A549 (cell line): ENCODE results near the gene GRIK2. TPM values are rescaled to one million over a fixed set of nuclear protein-coding genes. Genes with fewer than 3 reads are reported as not detected.

Source experiments
- ATAC-seq, 2 experiments: fragments of 200-7000 bp in 1 of 2; fragments of >200 bp in 1 of 2; cut with Nextera tagmentation in 1 of 2; cut with Tn5 transposase in 1 of 2; 3 replicates each; pipeline versions ENCODE4 v1.8.0 to v1.9.1; 2018 to 2020; ENCODE audit warnings: mild to moderate bottlenecking in 1 of 2, moderate library complexity in 1 of 2
- CTCF ChIA-PET: fragments of 300-600 bp; sonication (Branson Sonifier 250); formaldehyde crosslinking; extraction: SDS; loops from one replicate; lab custom pipeline; 2021; ENCODE audit warnings: antibody characterized with exemption, inconsistent platforms; lab: Yijun Ruan, JAX
- POLR2A ChIA-PET: fragments of 350-600 bp; formaldehyde crosslinking; extraction: SDS; loops from one replicate; lab custom pipeline; 2021; ENCODE audit warnings: antibody characterized with exemption, inconsistent platforms; lab: Yijun Ruan, JAX
- DNase-seq, 2 experiments: peaks; one replicate each; pipeline versions ENCODE4 v3.0.0 to v3.0.0-alpha.2; 2011 to 2016; ENCODE audit warnings: low read depth in 1 of 2, low spot score in 1 of 2
- FAIRE-seq: peaks from 2 replicates; lab custom pipeline; 2011; peaks lifted over from hg19 to GRCh38; lab: Jason Lieb, UNC
- H3K27ac ChIP-seq, 2 experiments: fragments of >200 bp; sonication (Bioruptor Twin); formaldehyde crosslinking; 3 replicates each; pipeline ENCODE4 v1.5.1; 2016 to 2017
- H3K4me1 ChIP-seq: fragments of >200 bp; sonication (Bioruptor Twin); formaldehyde crosslinking; 3 replicates; pipeline ENCODE4 v1.6.1; 2016
- H3K4me2 ChIP-seq: fragments of >200 bp; sonication (Bioruptor Twin); formaldehyde crosslinking; 3 replicates; pipeline ENCODE4 v1.6.1; 2016
- H3K4me3 ChIP-seq: fragments of >200 bp; sonication (Bioruptor Twin); formaldehyde crosslinking; 3 replicates; pipeline ENCODE4 v1.5.1; 2016
- H3K9me3 ChIP-seq: fragments of >200 bp; sonication (Bioruptor Twin); formaldehyde crosslinking; 3 replicates; pipeline ENCODE4 v1.6.1; 2016
- CBX2 ChIP-seq: fragments of 200-600 bp; sonication (generic); IDR thresholded peaks from 2 replicates; pipeline ENCODE4 v1.6.1; 2016; ENCODE audit warnings: low read depth, mild to moderate bottlenecking, borderline replicate concordance
- CBX8 ChIP-seq: fragments of 200-600 bp; sonication (generic); IDR thresholded peaks from 2 replicates; pipeline ENCODE4 v1.6.1; 2016
- CHD4 ChIP-seq: fragments of 200-600 bp; sonication (generic); IDR thresholded peaks from 2 replicates; pipeline ENCODE4 v1.6.1; 2016; ENCODE audit warnings: antibody characterized with exemption, mild to moderate bottlenecking, borderline replicate concordance
- EHF ChIP-seq: fragments of 250-450 bp; sonication (Bioruptor Pico); IDR thresholded peaks from 2 replicates; pipeline ENCODE4 v1.5.0; 2020; ENCODE audit warnings: mild to moderate bottlenecking
- EHMT2 ChIP-seq: fragments of 200-600 bp; sonication (generic); IDR thresholded peaks from 2 replicates; pipeline ENCODE4 v1.6.1; 2016; ENCODE audit warnings: antibody characterized with exemption, low read depth, mild to moderate bottlenecking, moderate library complexity
- EP300 ChIP-seq, 2 experiments: fragments of >200 bp; sonication (Bioruptor Twin); formaldehyde crosslinking; IDR thresholded peaks; 2 replicates in 1 of 2; 3 replicates in 1 of 2; pipeline ENCODE4 v1.6.1; 2016 to 2017
- FOXS1 ChIP-seq: fragments of 250-450 bp; sonication (Bioruptor Pico); IDR thresholded peaks from 2 replicates; pipeline ENCODE4 v1.5.0; 2020; ENCODE audit warnings: mild to moderate bottlenecking, moderate library complexity
- HOXB5 ChIP-seq: fragments of 250-450 bp; sonication (Bioruptor Pico); IDR thresholded peaks from 2 replicates; pipeline ENCODE4 v1.5.0; 2020; ENCODE audit warnings: mild to moderate bottlenecking, moderate library complexity
- MAZ ChIP-seq: fragments of 150-350 bp; IDR thresholded peaks from 2 replicates; pipeline ENCODE4 v1.6.1; 2014; ENCODE audit warnings: antibody characterized with exemption, low read depth, low read length, borderline replicate concordance
- NFE2L2 ChIP-seq: fragments of 150-350 bp; conservative IDR thresholded peaks from 2 replicates; pipeline ENCODE4 v1.6.1; 2014; ENCODE audit warnings: low read length
- POLR2AphosphoS2 ChIP-seq: conservative IDR thresholded peaks from 2 replicates; pipeline ENCODE4 v1.6.1; 2012; ENCODE audit warnings: low read length, improper control_type of control experiment, inconsistent platforms
- RFX5 ChIP-seq: fragments of 450-650 bp; IDR thresholded peaks from 2 replicates; pipeline ENCODE4 v1.7.1; 2014; ENCODE audit warnings: antibody characterized with exemption, mild to moderate bottlenecking, moderate library complexity
- RNF2 ChIP-seq: fragments of 200-600 bp; sonication (generic); IDR thresholded peaks from 2 replicates; pipeline ENCODE4 v1.6.1; 2016; ENCODE audit warnings: low read depth, mild to moderate bottlenecking, antibody characterized with exemption, moderate library complexity, borderline replicate concordance
- SMC3 ChIP-seq: fragments of >200 bp; sonication (Bioruptor Twin); formaldehyde crosslinking; IDR thresholded peaks from 3 replicates; pipeline ENCODE4 v1.6.1; 2018; ENCODE audit warnings: inconsistent platforms
- TFCP2L1 ChIP-seq: fragments of 250-450 bp; sonication (Bioruptor Pico); IDR thresholded peaks from 2 replicates; pipeline ENCODE4 v1.5.0; 2021; ENCODE audit warnings: mild to moderate bottlenecking
- ZNF302 ChIP-seq: fragments of 250-450 bp; sonication (Bioruptor Pico); IDR thresholded peaks from 2 replicates; pipeline ENCODE4 v1.9.0; 2021; ENCODE audit warnings: inconsistent platforms, mild to moderate bottlenecking, moderate library complexity
- WGBS: methylation state at CpG from one replicate; pipeline ENCODE4 v1.1.6; 2017; ENCODE audit errors: missing lambda C conversion rate; 5-methylcytosine and 5-hydroxymethylcytosine counted together
- polyA plus RNA-seq, 4 experiments: library from polyadenylated mRNA; depleted of rRNA in 3 of 4; stranded (reverse); fragments of >200 nt; fragmentation: RNase III in 1 of 4; extraction: RNeasy Plus Mini Kit Qiagen cat#74134 plus additional on column Dnase treatment in 1 of 4; gene quantifications; 2 replicates in 3 of 4; 3 replicates in 1 of 4; pipeline ENCODE4 v1.2.3, GENCODE V29; 2011 to 2017
- TF ChIP-seq, protein P1 (sequence below): fragments of 200-600 bp; sonication (generic); IDR thresholded peaks from 2 replicates; pipeline ENCODE4 v1.6.1; 2016; ENCODE audit warnings: antibody characterized with exemption, mild to moderate bottlenecking, moderate library complexity
- TF ChIP-seq, protein P2 (sequence below): IDR thresholded peaks from 2 replicates; pipeline ENCODE4 v1.6.1; 2012
- TF ChIP-seq, protein P3 (sequence below): fragments of >200 bp; sonication (Bioruptor Twin); formaldehyde crosslinking; IDR thresholded peaks from 2 replicates; pipeline ENCODE4 v1.6.1; 2016
- TF ChIP-seq, protein P4 (sequence below): fragments of >200 bp; sonication (Bioruptor Twin); formaldehyde crosslinking; IDR thresholded peaks from 3 replicates; pipeline ENCODE4 v1.5.1; 2016

GRIK2 gene
- polyA plus RNA-seq, 2 of the 4 experiments (the other 2 are of a cell fraction) = 0.56 to 0.65 TPM

DNA sequence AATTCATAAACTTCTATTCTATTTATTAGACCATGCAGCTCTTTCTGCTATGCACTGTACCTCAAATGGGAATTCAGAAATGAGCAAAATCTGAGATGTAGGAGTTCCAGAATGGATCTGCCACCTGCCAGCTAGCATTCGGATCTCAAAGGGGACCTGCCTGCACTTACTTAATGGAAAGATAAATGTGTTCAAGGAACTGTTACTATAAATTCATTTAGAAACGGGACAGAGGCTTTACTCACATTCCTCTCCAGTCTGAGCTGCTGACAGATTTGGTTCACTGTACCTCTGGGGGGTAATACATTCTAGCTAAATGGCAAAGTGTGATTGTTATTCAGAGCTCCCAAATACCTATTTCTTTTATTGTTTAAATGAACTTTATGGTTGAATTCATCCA lies 384.1 kb downstream of the GRIK2 start:
- H3K4me3 ChIP-seq = no peak overlapping the region
- no peaks in the 10 kb centered on the region for H3K4me1 ChIP-seq
- H3K27ac ChIP-seq = no peak overlapping the region
- 33% methylated on average over 2 of the region's 2 CpGs for WGBS
- TF ChIP-seq MAZ (no peak), FOXS1 (no peak), CBX2 (no peak)
- POLR2A ChIA-PET = no interaction called here
- CTCF ChIA-PET = no interaction called here
- H3K4me2 ChIP-seq = no peak overlapping the region
- no peak for DNase-seq
- H3K9me3 ChIP-seq = no peaks in the 10 kb centered on the region
- no peak for ATAC-seq
- no peak for FAIRE-seq

DNA sequence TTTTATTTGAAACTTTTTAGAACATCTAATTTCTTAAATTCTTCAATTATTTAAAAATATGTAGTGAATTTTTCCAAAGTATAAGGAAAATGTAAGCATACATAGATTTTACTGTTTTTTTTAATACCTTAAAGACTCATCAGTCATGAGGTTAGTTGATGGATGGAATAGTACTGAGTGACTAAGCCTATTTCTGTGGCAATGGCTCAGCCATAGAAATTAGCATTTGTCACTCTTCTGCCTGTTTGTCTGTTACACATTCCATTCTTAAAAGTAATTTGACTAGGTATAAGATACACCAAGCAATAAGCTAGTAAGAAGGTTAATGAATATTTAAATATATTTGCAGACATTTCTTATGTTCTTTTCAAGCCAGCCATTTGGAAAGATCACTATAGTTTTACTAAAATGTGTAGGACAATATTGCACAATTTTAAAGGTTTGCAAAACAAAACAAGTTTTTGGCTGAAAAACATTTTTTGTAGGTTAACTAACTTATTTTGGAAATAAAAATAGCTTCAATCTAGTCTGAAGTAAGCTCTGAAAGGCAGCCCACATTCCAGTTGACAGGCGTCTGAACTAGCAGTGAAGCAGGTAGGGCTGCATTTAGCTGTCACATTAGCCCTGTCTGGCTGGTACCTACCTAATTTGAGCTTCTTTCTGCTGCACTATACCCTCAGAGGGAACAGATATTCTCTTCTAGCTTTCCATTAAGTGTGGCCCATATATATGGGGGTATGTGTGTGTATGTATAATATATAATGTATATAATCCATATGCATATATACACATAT lies 385.7 kb downstream of the GRIK2 start:
- DNase-seq (no peak), ATAC-seq (no peak), FAIRE-seq (no peak)
- H3K4me2 ChIP-seq = no peak overlapping the region
- no peak overlapping the region for H3K4me3 ChIP-seq
- CTCF ChIA-PET = interaction anchor here (0.9 kb wide), 1 partner anchor 11 kb away, joined by 3 read pairs; no protein-coding TSS in a partner anchor
- WGBS = 41% methylated on average over 1 of the region's 1 CpG
- no peak overlapping the region for H3K27ac ChIP-seq
- H3K9me3 ChIP-seq = no peaks in the 10 kb centered on the region
- POLR2A ChIA-PET = no interaction called here
- no peaks in the 10 kb centered on the region for H3K4me1 ChIP-seq
- TF ChIP-seq RFX5 (no peak), NFE2L2 (no peak), CBX8 (no peak), ZNF302 (CRISPR knock-in tag) (no peak), SMC3 (no peak)
- TF ChIP-seq, protein P1, sequence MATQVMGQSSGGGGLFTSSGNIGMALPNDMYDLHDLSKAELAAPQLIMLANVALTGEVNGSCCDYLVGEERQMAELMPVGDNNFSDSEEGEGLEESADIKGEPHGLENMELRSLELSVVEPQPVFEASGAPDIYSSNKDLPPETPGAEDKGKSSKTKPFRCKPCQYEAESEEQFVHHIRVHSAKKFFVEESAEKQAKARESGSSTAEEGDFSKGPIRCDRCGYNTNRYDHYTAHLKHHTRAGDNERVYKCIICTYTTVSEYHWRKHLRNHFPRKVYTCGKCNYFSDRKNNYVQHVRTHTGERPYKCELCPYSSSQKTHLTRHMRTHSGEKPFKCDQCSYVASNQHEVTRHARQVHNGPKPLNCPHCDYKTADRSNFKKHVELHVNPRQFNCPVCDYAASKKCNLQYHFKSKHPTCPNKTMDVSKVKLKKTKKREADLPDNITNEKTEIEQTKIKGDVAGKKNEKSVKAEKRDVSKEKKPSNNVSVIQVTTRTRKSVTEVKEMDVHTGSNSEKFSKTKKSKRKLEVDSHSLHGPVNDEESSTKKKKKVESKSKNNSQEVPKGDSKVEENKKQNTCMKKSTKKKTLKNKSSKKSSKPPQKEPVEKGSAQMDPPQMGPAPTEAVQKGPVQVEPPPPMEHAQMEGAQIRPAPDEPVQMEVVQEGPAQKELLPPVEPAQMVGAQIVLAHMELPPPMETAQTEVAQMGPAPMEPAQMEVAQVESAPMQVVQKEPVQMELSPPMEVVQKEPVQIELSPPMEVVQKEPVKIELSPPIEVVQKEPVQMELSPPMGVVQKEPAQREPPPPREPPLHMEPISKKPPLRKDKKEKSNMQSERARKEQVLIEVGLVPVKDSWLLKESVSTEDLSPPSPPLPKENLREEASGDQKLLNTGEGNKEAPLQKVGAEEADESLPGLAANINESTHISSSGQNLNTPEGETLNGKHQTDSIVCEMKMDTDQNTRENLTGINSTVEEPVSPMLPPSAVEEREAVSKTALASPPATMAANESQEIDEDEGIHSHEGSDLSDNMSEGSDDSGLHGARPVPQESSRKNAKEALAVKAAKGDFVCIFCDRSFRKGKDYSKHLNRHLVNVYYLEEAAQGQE = no peak

DNA sequence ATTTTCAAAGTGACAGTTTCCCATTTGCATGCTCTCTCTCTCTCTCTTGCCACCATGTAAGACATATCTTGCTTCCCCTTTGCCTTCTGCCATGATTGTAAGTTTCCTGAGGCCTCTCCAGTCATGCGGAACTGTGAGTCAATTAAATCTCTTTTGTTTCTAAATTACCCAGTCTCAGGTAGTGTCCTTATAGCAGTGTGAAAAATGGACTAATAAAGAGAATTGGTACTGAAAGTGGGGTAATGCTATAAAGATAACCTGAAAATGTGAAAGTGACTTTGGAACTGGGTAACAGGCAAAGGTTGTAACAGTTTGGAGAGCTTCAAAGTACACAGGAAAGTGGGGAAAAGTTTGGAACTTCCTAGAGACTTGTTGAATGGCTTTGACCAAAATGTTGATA lies 389.8 kb downstream of the GRIK2 start:
- WGBS = 87% methylated on average over 1 of the region's 1 CpG
- FAIRE-seq (no peak), DNase-seq (no peak), ATAC-seq (no peak)
- no peaks in the 10 kb centered on the region for H3K4me1 ChIP-seq
- CTCF ChIA-PET = no interaction called here
- no peaks in the 10 kb centered on the region for H3K9me3 ChIP-seq
- POLR2A ChIA-PET = no interaction called here
- H3K4me2 ChIP-seq = no peak overlapping the region
- H3K27ac ChIP-seq = no peak overlapping the region
- TF ChIP-seq, protein P1 = no peak
- no peak for TF ChIP-seq POLR2AphosphoS2
- no peak overlapping the region for H3K4me3 ChIP-seq

DNA sequence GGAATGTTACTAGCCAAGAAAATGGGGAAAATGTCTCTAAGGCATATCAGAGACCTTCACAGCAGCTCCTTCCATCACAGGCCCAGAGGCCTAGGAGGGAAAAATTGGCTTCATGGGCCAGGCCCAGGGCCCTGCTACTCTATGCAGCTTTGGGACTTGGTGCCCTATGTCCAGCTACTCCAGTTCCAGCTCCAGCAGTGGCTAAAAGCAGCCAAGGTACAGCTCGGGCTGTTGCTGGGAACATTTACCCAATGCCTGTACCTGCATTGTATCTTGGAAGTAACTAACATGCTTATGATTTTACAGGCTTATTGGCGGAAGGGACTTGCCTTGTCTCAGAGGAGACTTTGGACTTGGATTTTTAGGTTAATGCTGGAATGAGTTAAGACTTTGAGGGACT lies 390.6 kb downstream of the GRIK2 start:
- no peak for FAIRE-seq
- CTCF ChIA-PET = no interaction called here
- TF ChIP-seq EHMT2 (no peak), RNF2 (no peak), TFCP2L1 (CRISPR knock-in tag) (no peak), EHF (CRISPR knock-in tag) (no peak), FOXS1 (no peak), HOXB5 (CRISPR knock-in tag) (no peak), NFE2L2 (no peak), RFX5 (no peak), CHD4 (no peak), EP300 (IDR thresholded peaks at IDR 0.05) (no peak)
- TF ChIP-seq, protein P2, sequence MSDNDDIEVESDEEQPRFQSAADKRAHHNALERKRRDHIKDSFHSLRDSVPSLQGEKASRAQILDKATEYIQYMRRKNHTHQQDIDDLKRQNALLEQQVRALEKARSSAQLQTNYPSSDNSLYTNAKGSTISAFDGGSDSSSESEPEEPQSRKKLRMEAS = no peak
- TF ChIP-seq, protein P3, sequence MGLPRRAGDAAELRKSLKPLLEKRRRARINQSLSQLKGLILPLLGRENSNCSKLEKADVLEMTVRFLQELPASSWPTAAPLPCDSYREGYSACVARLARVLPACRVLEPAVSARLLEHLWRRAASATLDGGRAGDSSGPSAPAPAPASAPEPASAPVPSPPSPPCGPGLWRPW = no peak
- TF ChIP-seq, protein P4, sequence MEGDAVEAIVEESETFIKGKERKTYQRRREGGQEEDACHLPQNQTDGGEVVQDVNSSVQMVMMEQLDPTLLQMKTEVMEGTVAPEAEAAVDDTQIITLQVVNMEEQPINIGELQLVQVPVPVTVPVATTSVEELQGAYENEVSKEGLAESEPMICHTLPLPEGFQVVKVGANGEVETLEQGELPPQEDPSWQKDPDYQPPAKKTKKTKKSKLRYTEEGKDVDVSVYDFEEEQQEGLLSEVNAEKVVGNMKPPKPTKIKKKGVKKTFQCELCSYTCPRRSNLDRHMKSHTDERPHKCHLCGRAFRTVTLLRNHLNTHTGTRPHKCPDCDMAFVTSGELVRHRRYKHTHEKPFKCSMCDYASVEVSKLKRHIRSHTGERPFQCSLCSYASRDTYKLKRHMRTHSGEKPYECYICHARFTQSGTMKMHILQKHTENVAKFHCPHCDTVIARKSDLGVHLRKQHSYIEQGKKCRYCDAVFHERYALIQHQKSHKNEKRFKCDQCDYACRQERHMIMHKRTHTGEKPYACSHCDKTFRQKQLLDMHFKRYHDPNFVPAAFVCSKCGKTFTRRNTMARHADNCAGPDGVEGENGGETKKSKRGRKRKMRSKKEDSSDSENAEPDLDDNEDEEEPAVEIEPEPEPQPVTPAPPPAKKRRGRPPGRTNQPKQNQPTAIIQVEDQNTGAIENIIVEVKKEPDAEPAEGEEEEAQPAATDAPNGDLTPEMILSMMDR = no peak

More for the DNA sequence above, 390.6 kb downstream of the GRIK2 start:
- no peaks in the 10 kb centered on the region for H3K9me3 ChIP-seq
- 69% methylated on average over 1 of the region's 2 CpGs for WGBS
- POLR2A ChIA-PET = no interaction called here
- no peak overlapping the region for H3K4me2 ChIP-seq
- ATAC-seq (no peak), DNase-seq (no peak)
- H3K4me1 ChIP-seq = no peaks in the 10 kb centered on the region
- H3K27ac ChIP-seq = no peak overlapping the region
- H3K4me3 ChIP-seq = no peak overlapping the region
